ENCODE results near the gene WHRN. TPM values are rescaled to one million over a fixed set of nuclear protein-coding genes. Genes with fewer than 3 reads are reported as not detected.

WHRN gene
- total RNA-seq, 2 experiments from 2014 or later = 19.9 to 20.5 TPM

- intact Hi-C loops (cut with DNase I, micrococcal nuclease) = no loop called here
- Mint-ChIP-seq H3K27ac (no peak overlapping the region), H3K4me1 (ENCODE audit: low read depth) (no peaks in the 10 kb centered on the region), H3K36me3 (ENCODE audit: low read depth) (no peaks in the 10 kb centered on the region), H3K9me3 (no peaks in the 10 kb centered on the region), H3K4me3 (no peak overlapping the region), H3K27me3 (no peaks in the 10 kb centered on the region)
- no peak for DNase-seq
- Histone ChIP-seq H3K27me3 (ENCODE audit: control insufficient read depth in 1 of 2, insufficient read depth in 2 of 2, low read length in 2 of 2) (no peaks in the 10 kb centered on the region), H3K9me3 (ENCODE audit: control insufficient read depth in 1 of 2, insufficient read depth in 1 of 2, low read length in 2 of 2) (no peaks in the 10 kb centered on the region), H3K4me3 (ENCODE audit: low read length) (no peak overlapping the region), H3K4me1 (ENCODE audit: insufficient read depth, low read length) (peaks cover 2% of the 10 kb centered on the region), H3K36me3 (ENCODE audit: insufficient read depth, low read length) (no peaks in the 10 kb centered on the region), H3K27ac (ENCODE audit: low read depth in 1 of 2, low read length in 2 of 2) (no peak overlapping the region)
- ChIA-PET CTCF (no interaction called here), POLR2A (no interaction called here)
- no peak for ATAC-seq (ENCODE audit: poor library complexity)
- no peak for TF ChIP-seq CTCF (IDR thresholded peaks at IDR 0.05)
Measured at GRCh38 chr9:114410910-114411309, 94.4 kb downstream of the WHRN start.

- Mint-ChIP-seq H3K9me3 (no peaks in the 10 kb centered on the region), H3K27me3 (no peaks in the 10 kb centered on the region), H3K27ac (no peak overlapping the region), H3K36me3 (ENCODE audit: low read depth) (no peaks in the 10 kb centered on the region), H3K4me1 (ENCODE audit: low read depth) (peaks cover 7% of the 10 kb centered on the region), H3K4me3 (no peak overlapping the region)
- peaks cover 11% of the 10 kb centered on the region for H3K4me1 ChIP-seq (ENCODE audit: insufficient read depth, low read length)
- H3K4me3 ChIP-seq (ENCODE audit: low read length) = no peak overlapping the region
- H3K36me3 ChIP-seq (ENCODE audit: insufficient read depth, low read length) = no peaks in the 10 kb centered on the region
- H3K27me3 ChIP-seq (ENCODE audit: control insufficient read depth in 1 of 2, insufficient read depth in 2 of 2, low read length in 2 of 2) = no peaks in the 10 kb centered on the region
- intact Hi-C loops (cut with DNase I, micrococcal nuclease) = loop anchor here (5.0 to 10.0 kb wide), 4 partner anchors 77 to 1115 kb away; no protein-coding TSS in a partner anchor
- POLR2A ChIA-PET = no interaction called here
- no peak for TF ChIP-seq CTCF (IDR thresholded peaks at IDR 0.05)
- DNase-seq (no peak), ATAC-seq (ENCODE audit: poor library complexity) (no peak)
- no peak overlapping the region for H3K27ac ChIP-seq (ENCODE audit: low read depth in 1 of 2, low read length in 2 of 2)
- no peaks in the 10 kb centered on the region for H3K9me3 ChIP-seq (ENCODE audit: control insufficient read depth in 1 of 2, insufficient read depth in 1 of 2, low read length in 2 of 2)
- CTCF ChIA-PET = no interaction called here
Measured at GRCh38 chr9:114409842-114410241, 95.4 kb downstream of the WHRN start.

- Histone ChIP-seq H3K9me3 (ENCODE audit: control insufficient read depth in 1 of 2, insufficient read depth in 1 of 2, low read length in 2 of 2) (no peaks in the 10 kb centered on the region), H3K27me3 (ENCODE audit: control insufficient read depth in 1 of 2, insufficient read depth in 2 of 2, low read length in 2 of 2) (no peaks in the 10 kb centered on the region), H3K36me3 (ENCODE audit: insufficient read depth, low read length) (no peaks in the 10 kb centered on the region), H3K4me3 (ENCODE audit: low read length) (no peak overlapping the region), H3K4me1 (ENCODE audit: insufficient read depth, low read length) (peaks cover 11% of the 10 kb centered on the region), H3K27ac (ENCODE audit: low read depth in 1 of 2, low read length in 2 of 2) (no peak overlapping the region)
- no peak for ATAC-seq (ENCODE audit: poor library complexity)
- POLR2A ChIA-PET = no interaction called here
- TF ChIP-seq CTCF (IDR thresholded peaks at IDR 0.05) = no peak
- Mint-ChIP-seq H3K27ac (no peak overlapping the region), H3K36me3 (ENCODE audit: low read depth) (no peaks in the 10 kb centered on the region), H3K9me3 (no peaks in the 10 kb centered on the region), H3K4me3 (no peak overlapping the region), H3K27me3 (no peaks in the 10 kb centered on the region), H3K4me1 (ENCODE audit: low read depth) (peaks cover 7% of the 10 kb centered on the region)
- CTCF ChIA-PET = interaction anchor here (0.7 to 6.5 kb wide), 2 partner anchors 244 to 272 kb away, joined by 3 to 76 read pairs; no protein-coding TSS in a partner anchor
- peak in 2 of 14 experiments; percentile 37 to 55 for DNase-seq
- intact Hi-C loops (cut with DNase I, micrococcal nuclease) = loop anchor here (5.0 to 10.0 kb wide), 4 partner anchors 78 to 1116 kb away; no protein-coding TSS in a partner anchor
Measured at GRCh38 chr9:114409103-114409780, 96.0 kb downstream of the WHRN start.
